Effector memory CD8-positive, alpha-beta T cell (primary cell): ENCODE measurements around the gene SUN2.

Source experiments
- ATAC-seq: fragments of 150-1000 bp; cut with Tn5 transposase; replicated peaks from 2 replicates; pipeline ENCODE4 v1.10.0; 2021; ENCODE audit warnings: mild to moderate bottlenecking, moderate library complexity
- DNase-seq, 3 experiments: peaks; one replicate each; pipeline ENCODE4 v3.0.0; 2021
- H3K27ac Mint-ChIP-seq, 2 donors: one replicate each; pipeline ENCODE4 v1.8.0; 2022; ENCODE audit warnings: mild to moderate bottlenecking in 2 of 2, mixed read lengths in 2 of 2, moderate library complexity in 2 of 2
- H3K27me3 Mint-ChIP-seq, 2 donors: one replicate each; pipeline ENCODE4 v1.8.0; 2022; ENCODE audit warnings: mixed read lengths in 2 of 2
- H3K36me3 Mint-ChIP-seq: one replicate; pipeline ENCODE4 v1.8.0; 2022; ENCODE audit warnings: mild to moderate bottlenecking, moderate library complexity, mixed read lengths; ENCODE audit not compliant: insufficient read depth
- H3K4me1 Mint-ChIP-seq, 2 donors: one replicate each; pipeline ENCODE4 v1.8.0; 2022; ENCODE audit warnings: low read depth in 2 of 2, mixed read lengths in 2 of 2
- H3K4me3 Mint-ChIP-seq, 2 donors: one replicate each; pipeline ENCODE4 v1.8.0; 2022; ENCODE audit warnings: mild to moderate bottlenecking in 2 of 2, mixed read lengths in 2 of 2, moderate library complexity in 2 of 2
- H3K9me3 Mint-ChIP-seq, 2 donors: one replicate each; pipeline ENCODE4 v1.8.0; 2022; ENCODE audit warnings: mixed read lengths in 2 of 2

SUN2 gene

DNA sequence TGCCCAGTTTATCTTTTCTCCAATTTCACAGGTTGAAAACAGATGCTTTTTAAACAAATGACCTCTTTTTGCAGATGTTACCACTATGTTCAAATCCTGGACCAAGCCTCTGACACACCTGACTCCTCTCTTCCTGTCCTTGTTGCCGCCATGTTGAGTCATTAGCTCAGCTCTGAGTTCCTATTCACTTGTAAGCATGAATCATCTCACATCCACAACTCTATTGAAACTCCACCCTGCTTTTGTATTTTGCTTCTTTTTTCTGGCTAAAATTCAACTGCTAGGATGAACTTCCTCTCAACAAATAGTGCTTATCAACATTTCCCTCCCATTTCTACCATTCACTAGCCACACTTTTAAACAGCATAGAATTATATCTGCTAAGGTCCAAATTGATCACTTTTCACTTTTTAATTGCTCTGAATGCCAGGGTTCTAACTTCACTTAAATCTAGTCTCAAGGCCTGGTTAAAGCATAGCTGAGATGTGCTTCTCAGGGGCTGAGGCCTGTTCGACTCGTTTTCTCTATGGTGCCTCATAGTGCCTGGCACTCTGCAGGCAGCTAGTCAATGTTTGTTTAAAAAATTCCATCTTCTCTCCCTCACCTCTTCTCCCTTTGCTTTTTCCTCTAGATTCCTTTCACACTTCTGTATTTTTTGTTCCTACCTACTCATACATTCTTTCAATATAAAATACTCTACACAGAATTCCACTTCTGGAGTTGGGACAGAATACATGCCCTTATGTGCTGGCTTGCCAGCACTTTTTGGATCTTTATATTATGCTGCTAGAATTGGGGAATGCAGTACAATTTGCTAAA, 59.0 kb downstream of the SUN2 start:
- Mint-ChIP-seq H3K9me3 (no peaks in the 10 kb centered on the region), H3K36me3 (peaks cover 49% of the 10 kb centered on the region), H3K27me3 (no peaks in the 10 kb centered on the region), H3K4me3 (peak overlapping the region; percentile 17 to 79), H3K27ac (peak overlapping the region; percentile 39 to 68), H3K4me1 (peaks cover 46 to 67% of the 10 kb centered on the region in 2 donors)
- DNase-seq, result no peak
- ATAC-seq, result no peak

DNA sequence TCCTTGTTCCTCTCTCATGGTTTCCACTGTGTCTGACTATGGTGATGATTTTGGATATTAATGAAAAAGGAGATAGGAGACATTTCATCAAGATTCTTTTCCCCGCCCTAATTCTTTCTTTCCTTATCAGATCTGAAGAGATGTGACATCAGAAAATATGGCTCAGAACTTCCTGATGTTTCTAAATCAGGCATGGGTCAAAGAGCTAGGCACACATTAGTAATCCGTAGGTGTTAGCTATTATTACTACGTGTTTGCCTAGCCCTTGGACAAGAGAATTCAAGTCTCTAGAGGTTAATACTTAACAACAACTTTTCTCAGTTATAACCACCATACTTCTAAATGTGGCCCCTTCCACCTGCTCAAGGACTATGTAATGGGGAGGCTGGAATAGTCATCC, 60.9 kb downstream of the SUN2 start:
- Mint-ChIP-seq H3K4me3 (no peak overlapping the region), H3K9me3 (no peaks in the 10 kb centered on the region), H3K4me1 (peaks cover 39 to 67% of the 10 kb centered on the region in 2 donors), H3K27me3 (no peaks in the 10 kb centered on the region), H3K27ac (peak overlapping the region; percentile 56 to 67), H3K36me3 (peaks cover 37% of the 10 kb centered on the region)
- ATAC-seq, result no peak
- no peak for DNase-seq

DNA sequence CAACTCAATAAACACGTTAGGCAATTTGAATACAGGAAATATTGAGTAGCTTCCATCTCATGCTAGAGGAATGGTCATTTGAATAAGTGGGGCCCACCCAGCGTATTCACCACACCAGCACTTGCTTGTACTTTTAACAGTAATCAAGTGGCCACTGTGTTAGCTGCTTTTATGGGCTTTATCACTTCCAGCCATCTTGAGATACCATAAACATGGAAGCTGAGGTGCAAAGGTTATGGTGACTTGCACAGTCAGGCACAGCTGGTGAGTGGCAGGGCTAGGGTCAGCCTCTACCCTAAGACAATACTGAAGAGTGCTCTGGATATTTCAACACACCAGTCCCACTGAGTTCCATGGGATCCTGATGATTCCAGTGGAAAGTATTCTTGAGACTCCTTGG, 61.7 kb downstream of the SUN2 start:
- ATAC-seq (no peak), DNase-seq (no peak)
- H3K36me3 Mint-ChIP-seq, result peaks cover 42% of the 10 kb centered on the region
- peak overlapping the region; percentile 13 to 56 for H3K27ac Mint-ChIP-seq
- H3K4me3 Mint-ChIP-seq, result no peak overlapping the region
- no peaks in the 10 kb centered on the region for H3K9me3 Mint-ChIP-seq
- H3K27me3 Mint-ChIP-seq, result no peaks in the 10 kb centered on the region
- peaks cover 33 to 58% of the 10 kb centered on the region in 2 donors for H3K4me1 Mint-ChIP-seq

DNA sequence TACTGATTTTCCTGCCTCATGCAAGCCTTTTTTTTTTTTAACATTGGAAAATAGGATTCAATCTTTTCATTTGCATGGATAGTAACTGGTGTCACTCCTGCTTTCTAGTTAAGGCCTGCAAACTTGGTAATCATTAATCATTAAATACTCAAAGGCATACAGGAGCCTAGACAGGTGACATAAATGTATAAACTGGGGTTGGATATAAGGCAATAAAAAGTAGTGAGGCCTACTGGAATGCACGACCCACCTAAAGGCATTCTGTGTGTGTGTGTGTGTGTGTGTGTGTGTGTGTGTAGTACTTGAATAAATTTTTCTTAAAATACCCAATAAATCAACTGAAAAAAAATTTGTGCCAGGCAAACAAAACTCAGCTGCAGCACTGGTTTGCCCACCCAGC, 66.1 kb downstream of the SUN2 start:
- Mint-ChIP-seq H3K4me1 (peaks cover 9 to 21% of the 10 kb centered on the region in 2 donors), H3K36me3 (peaks cover 67% of the 10 kb centered on the region), H3K9me3 (no peaks in the 10 kb centered on the region), H3K27me3 (no peaks in the 10 kb centered on the region), H3K4me3 (no peak overlapping the region), H3K27ac (no peak overlapping the region)
- ATAC-seq, result no peak
- DNase-seq, result no peak

DNA sequence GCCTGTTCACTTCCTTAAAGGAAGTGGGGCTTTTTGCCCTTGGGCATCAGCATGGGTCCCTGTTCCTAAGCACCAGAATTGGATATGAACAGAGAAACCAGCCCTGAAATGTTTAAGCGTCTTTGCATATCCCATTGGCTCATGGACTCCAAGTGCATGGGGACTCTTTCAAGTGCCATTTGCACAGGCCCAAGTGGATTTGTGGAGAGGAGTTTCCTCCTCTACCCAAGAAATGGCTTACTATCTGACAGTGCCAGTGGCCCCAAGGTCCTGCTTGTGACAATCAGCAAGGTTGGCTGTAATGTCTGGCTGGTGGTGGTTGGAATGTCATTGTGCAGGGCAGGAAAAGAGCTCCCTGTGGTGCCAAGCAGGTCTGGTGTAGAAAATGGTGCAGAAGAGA, 70.0 kb downstream of the SUN2 start:
- Mint-ChIP-seq H3K9me3 (no peaks in the 10 kb centered on the region), H3K4me3 (no peak overlapping the region), H3K27me3 (no peaks in the 10 kb centered on the region), H3K36me3 (peaks cover 67% of the 10 kb centered on the region), H3K27ac (no peak overlapping the region), H3K4me1 (peaks cover 13 to 16% of the 10 kb centered on the region in 2 donors)
- ATAC-seq (no peak), DNase-seq (no peak)

DNA sequence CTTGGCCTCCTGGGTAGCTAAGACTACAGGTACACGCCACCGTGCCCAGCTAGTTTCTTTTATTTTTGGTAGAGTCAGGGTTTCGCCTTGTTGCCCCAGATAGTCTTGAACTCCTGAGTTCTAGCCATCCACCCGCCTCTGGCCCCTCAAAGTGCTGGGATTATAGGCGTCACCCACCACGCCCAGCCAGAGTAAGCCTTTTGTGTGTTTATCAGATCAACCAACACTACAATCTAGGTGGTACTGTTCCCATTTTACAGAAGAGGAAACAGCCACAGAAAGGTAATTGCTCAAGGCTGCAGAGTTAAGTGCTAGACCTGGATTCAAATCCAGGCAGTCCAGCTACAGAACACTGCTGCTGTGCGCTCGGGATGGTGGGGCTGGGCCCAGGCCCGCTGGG, 70.9 kb downstream of the SUN2 start:
- Mint-ChIP-seq H3K27ac (no peak overlapping the region), H3K4me3 (no peak overlapping the region), H3K36me3 (peaks cover 67% of the 10 kb centered on the region), H3K27me3 (no peaks in the 10 kb centered on the region), H3K4me1 (peaks cover 13 to 16% of the 10 kb centered on the region in 2 donors), H3K9me3 (no peaks in the 10 kb centered on the region)
- DNase-seq, result no peak
- ATAC-seq, result no peak
